ENCODE data around the gene ANKRD45. TPM values are rescaled to one million over a fixed set of nuclear protein-coding genes. Genes with fewer than 3 reads are reported as not detected.
"Not testable (repeated sequence)": the region's sequence is repeated elsewhere in the genome, so short reads cannot be mapped to it uniquely, and the experiment has no call there.

Gene ANKRD45
- total RNA-seq, 4 donors from 2014 or later: not detected

DNA sequence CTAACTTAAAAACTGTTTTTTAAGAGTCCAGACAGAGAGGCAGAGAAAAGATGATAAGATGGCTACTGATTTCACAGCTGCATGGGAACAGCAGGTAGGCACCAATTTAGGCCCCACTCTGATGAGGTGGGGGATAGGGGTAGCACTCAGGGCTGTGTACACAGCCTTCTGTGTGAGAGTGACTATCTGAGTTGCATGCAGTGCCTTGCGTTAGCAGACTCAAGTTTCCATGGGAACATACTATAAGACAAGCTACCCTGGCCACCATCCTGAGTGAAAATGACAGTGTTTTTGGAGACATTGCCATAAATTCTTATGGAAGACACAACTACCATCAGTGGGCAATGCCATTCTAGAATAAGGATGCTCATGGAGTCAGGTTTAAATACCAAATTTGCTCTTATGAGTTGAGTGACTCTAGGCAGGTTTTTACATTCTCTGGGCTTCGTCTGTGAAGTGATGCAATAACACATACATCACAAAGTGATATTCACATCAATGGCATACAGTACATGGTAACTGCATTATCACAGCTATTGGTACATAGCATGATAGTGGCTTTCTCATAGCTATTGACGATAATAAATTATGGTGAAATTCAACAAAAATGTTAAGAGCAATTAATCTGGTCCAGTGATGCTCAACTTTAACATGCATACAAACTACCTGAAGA lies 97.3 kb downstream of the ANKRD45 start:
- H3K9me3 ChIP-seq: no peaks in the 10 kb centered on the region
- H3K4me3 ChIP-seq: no peak overlapping the region
- DNase-seq: no peak
- H3K4me1 ChIP-seq: no peaks in the 10 kb centered on the region
- no peak for TF ChIP-seq POLR2A (IDR thresholded peaks at IDR 0.05)
- TF ChIP-seq, protein P1, sequence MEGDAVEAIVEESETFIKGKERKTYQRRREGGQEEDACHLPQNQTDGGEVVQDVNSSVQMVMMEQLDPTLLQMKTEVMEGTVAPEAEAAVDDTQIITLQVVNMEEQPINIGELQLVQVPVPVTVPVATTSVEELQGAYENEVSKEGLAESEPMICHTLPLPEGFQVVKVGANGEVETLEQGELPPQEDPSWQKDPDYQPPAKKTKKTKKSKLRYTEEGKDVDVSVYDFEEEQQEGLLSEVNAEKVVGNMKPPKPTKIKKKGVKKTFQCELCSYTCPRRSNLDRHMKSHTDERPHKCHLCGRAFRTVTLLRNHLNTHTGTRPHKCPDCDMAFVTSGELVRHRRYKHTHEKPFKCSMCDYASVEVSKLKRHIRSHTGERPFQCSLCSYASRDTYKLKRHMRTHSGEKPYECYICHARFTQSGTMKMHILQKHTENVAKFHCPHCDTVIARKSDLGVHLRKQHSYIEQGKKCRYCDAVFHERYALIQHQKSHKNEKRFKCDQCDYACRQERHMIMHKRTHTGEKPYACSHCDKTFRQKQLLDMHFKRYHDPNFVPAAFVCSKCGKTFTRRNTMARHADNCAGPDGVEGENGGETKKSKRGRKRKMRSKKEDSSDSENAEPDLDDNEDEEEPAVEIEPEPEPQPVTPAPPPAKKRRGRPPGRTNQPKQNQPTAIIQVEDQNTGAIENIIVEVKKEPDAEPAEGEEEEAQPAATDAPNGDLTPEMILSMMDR (IDR thresholded peaks at IDR 0.05): no peak
- 73 to 85% methylated on average over 2 to 3 of the region's 3 CpGs for WGBS, 2 donors
- no peak overlapping the region for H3K27ac ChIP-seq
- no peaks in the 10 kb centered on the region for H3K36me3 ChIP-seq
- intact Hi-C loops (cut with DNase I): no loop called here
- no peaks in the 10 kb centered on the region for H3K27me3 ChIP-seq

DNA sequence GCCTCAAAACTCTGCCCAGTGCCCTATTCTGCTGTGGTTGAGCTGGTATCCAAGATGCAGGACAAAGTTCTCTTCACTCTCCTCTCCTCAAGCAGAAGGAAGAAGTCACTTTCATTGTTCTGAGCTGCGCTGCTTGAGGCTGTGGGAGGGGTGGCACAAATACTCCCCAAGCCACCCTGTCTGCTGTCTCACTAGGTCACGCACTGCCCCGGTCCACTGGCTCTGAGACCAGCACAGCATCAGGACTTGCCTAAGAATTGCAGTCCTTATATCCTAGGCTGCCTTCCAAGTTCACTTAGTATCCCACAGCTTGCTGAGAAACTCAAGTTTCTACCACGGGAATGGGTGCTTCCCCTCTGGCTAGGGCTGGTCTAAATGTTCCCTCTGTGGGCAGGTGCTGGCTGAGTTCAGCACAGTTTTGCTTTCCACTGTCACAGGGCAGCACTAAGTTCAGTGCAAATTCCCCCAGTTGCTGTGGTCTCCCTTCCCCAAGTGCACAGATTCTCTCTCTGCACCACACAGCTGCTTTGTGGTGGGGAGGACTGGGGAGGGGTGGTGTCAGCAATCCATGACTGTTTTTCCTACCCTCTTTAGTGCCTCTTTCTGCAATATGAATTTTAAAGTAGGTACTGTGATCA lies 99.2 kb downstream of the ANKRD45 start:
- no peak overlapping the region for H3K4me3 ChIP-seq
- no peak overlapping the region for H3K27ac ChIP-seq
- H3K4me1 ChIP-seq: no peaks in the 10 kb centered on the region
- H3K27me3 ChIP-seq: no peaks in the 10 kb centered on the region
- DNase-seq: no peak
- H3K9me3 ChIP-seq: no peaks in the 10 kb centered on the region
- TF ChIP-seq POLR2A (IDR thresholded peaks at IDR 0.05): no peak
- TF ChIP-seq, protein P1 (IDR thresholded peaks at IDR 0.05): no peak
- WGBS, 2 donors: 72 to 81% methylated on average over 3 of the region's 4 CpGs
- no peaks in the 10 kb centered on the region for H3K36me3 ChIP-seq
- intact Hi-C loops (cut with DNase I): no loop called here

DNA sequence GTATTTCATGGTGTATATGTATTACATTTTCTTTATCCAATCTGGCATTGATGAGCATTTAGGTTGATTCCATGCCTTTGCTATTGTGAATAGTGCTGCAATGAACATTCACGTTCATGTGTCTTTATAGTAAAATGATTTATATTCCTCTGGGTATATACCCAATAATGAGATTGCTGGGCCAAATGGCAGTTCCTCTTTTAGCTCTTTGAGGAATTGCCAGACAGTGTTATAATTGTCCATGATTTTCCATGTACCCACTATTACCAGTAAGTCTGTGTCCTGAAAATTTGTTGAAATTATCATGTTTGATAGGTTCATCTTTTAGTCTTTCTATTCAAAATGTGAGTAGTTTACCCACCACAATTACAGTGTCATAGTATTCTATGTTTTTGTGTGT lies 101.2 kb downstream of the ANKRD45 start:
- no peak overlapping the region for H3K4me3 ChIP-seq
- H3K4me1 ChIP-seq: no peaks in the 10 kb centered on the region
- no peak for TF ChIP-seq POLR2A (IDR thresholded peaks at IDR 0.05)
- TF ChIP-seq, protein P1 (IDR thresholded peaks at IDR 0.05): no peak
- intact Hi-C loops (cut with DNase I): no loop called here
- H3K27ac ChIP-seq: no peak overlapping the region
- WGBS, 2 donors: 64 to 79% methylated on average over 1 of the region's 1 CpG
- no peaks in the 10 kb centered on the region for H3K27me3 ChIP-seq
- no peak for DNase-seq
- no peaks in the 10 kb centered on the region for H3K36me3 ChIP-seq
- H3K9me3 ChIP-seq: no peaks in the 10 kb centered on the region

DNA sequence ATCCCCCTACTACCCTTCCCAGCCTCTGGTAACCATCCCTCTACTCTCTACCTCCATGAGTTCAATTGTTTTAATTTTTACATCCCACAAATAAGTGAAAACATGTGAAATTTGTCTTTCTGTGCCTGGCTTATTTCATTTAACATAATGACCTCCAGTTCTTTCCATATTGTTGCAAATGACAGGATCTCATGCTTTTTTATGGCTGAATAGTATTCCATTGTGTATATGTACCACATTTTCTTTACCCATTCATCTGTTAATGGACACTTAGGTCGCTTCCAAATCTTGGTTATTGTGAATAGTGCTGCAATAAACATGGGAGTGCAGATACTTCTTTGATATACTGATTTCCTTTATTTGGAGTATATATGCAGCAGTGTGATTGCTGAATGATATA lies 105.8 kb downstream of the ANKRD45 start:
- H3K9me3 ChIP-seq; H3K27me3 ChIP-seq; intact Hi-C loops (cut with DNase I); H3K36me3 ChIP-seq; H3K4me3 ChIP-seq; H3K27ac ChIP-seq; DNase-seq; H3K4me1 ChIP-seq: not testable (repeated sequence)
- WGBS, 2 donors: 57 to 64% methylated on average over 1 of the region's 1 CpG

DNA sequence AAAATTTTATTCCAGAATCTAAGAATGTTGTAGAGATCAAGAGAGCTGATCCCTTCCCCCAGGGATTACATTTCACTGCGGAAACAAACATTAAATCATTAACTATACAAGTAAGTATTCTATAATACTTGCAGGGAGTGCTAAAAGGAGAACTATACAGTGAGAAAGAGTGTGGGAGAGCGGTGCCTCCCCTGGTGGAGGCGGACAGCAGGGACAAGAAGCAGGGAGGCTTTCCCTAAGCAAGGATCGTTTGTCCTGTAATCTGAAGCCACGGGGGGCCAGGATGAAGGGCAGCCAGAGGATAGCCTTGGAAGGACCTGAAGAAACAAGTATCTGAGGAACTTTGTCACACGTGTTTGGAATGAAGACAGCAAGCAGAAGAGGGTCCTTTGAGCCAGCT lies 106.8 kb downstream of the ANKRD45 start:
- intact Hi-C loops (cut with DNase I): no loop called here
- Histone ChIP-seq H3K4me3 (no peak overlapping the region), H3K36me3 (no peaks in the 10 kb centered on the region), H3K27ac (no peak overlapping the region), H3K4me1 (no peaks in the 10 kb centered on the region), H3K27me3 (no peaks in the 10 kb centered on the region), H3K9me3 (no peaks in the 10 kb centered on the region)
- no peak for TF ChIP-seq POLR2A (IDR thresholded peaks at IDR 0.05)
- TF ChIP-seq, protein P1 (IDR thresholded peaks at IDR 0.05): no peak
- DNase-seq: no peak
- 55 to 60% methylated on average over 6 of the region's 6 CpGs for WGBS, 2 donors

Data from esophagus squamous epithelium (tissue), 5 donors.